ENCODE data around the gene CD99.
"Not testable (repeated sequence)": the region's sequence is repeated elsewhere in the genome, so short reads cannot be mapped to it uniquely, and the experiment has no call there.

The CD99 gene

GRCh38 chrX:2780472-2781225 is 89.6 kb downstream of the CD99 start:
- DNase-seq = not testable (repeated sequence)

- no peak for DNase-seq
Observed at GRCh38 chrX:2781226-2781571, 90.1 kb downstream of the CD99 start.

- no peak for DNase-seq
Observed at GRCh38 chrX:2781698-2782097, 90.6 kb downstream of the CD99 start.

DNA sequence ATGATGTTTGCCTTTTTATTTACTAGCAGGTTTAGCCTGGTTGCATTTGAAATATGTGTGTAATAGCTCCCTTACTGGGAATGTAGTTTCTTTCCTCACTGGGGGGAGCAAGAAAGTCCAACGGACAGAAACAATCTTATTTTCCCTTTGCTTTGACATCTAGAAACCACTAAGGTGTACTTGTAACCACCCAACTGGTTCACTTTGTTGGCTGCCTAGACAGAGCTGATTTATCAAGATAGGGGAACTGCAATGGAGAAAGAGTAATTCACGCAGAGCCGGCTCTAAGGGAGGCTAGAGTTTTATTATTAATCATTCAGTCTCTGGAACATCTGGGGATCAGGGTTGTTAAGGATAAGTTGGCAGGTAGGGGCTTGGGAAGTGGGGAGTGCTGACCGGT is 91.1 kb downstream of the CD99 start:
- DNase-seq = no peak

GRCh38 chrX:2782778-2783177 is 91.7 kb downstream of the CD99 start:
- no peak for DNase-seq

DNA sequence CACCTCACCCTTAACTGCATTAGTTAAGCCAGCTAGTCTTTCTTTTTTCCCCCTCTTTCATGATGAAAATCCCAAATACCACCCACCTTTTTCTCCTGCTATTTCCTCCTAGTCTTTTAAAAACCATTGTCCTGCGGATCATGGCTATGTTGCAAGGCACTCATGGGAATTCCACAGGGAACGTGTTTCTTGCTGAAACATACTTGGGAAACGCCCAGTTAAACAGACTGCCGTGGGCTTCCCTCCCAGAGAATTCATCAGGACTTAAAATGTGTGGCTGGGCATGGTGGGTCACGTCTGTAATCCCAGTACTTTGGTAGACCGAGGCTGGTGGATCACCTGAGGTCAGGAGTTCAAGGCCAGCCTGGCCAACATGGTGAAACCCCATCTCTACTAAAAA is 92.9 kb downstream of the CD99 start:
- no peak for DNase-seq

DNA sequence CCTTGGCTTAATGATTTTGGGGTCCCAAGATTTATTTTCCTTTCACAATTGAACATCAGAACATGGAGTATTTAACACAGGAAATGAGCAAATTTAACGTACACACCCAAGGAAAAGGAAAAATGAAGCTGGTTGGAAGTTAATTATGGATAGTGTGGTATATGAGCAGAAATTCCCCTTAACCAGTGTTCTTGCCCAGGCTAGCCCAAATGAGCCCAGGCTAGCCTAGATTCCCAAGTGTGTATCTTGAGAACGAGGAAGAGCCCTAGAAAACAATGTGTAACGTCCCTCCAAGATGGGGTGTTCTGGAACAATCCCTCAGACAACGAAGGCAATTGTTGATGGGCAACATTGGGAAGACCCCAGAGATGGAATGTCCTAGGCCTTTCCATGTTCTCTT is 94.4 kb downstream of the CD99 start:
- no peak for DNase-seq

DNA sequence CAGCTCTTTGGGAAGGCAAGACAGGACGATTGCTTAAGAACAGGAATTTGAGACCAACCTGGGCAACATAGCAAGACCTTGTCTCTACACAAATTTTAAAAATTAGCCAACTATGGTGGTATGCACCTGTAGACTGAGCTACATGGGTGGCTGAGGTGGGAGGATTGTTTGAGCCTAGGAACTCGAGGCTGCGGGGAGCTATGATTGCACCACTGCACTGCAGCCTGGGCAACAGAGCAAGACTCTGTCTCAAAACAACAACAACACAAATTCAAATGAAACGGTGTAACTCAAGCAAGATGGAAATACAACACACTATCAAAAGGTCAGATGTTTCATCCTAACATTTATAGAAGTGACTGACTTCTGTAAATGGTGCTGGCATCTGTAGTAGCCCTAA is 97.9 kb downstream of the CD99 start:
- no peak for DNase-seq

DNA sequence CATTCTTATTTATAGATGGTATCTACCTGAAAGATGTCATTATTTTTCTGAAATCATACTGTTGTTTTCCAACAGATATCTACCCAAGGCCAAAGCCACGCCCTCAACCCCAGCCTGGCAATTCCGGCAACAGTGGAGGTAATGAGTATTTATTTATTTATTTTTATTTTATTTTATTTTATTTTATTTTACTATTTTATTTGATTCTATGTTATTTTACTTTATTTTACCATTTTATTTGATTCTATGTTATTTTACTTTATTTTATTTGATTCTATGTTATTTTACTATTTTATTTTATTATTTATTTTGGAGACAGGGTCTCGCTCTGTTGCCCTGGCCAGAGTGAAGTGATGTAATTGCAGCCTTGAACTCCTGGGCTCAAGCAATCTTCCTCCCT is 98.5 kb downstream of the CD99 start:
- DNase-seq = no peak

Measured in NCI-H774 (cell line).